ENCODE data around the gene KDM2A.

KDM2A gene

DNA sequence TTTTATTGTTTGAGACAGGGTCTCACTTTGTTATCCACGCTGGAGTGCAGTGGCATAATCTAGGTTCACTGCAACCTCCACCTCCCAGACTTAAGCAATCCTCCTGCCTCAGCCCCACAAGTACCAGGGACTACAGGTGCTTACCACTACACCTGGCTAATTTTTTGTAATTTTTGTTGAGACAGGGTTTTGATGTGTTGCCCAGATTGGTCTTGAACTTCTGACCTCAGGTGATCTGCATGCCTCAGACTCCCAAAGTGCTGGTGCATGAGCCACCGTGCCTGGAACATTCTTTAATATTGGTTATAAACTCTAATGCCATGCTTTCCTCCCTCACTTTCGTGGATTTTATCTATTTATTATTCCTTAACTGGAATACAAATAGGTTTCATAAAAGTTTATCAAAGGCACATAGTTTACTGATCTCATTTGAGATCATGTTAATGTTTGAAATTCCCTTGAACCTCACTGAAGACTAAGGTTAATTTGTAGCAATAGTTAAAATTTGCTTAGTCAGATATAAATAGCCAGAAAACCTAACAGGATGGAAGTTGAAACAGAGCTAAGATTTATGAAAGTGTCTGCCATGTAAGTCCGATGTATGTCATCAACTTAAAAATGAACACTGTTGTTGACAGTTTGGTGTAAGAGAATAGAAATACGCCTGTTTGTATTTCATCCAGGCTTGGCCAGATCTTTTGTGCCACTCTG lies 27.6 kb downstream of the KDM2A start:
- DNase-seq (ENCODE audit: low read depth): no peak
- no peak for TF ChIP-seq MAX (IDR thresholded peaks at IDR 0.05; ENCODE audit: low read depth, low read length)
- TF ChIP-seq CTCF (IDR thresholded peaks at IDR 0.05; ENCODE audit: low read depth, low read length): no peak
- TF ChIP-seq POLR2A (IDR thresholded peaks at IDR 0.05; ENCODE audit: extremely low read depth, insufficient read length): no peak
- TF ChIP-seq MYC (IDR thresholded peaks at IDR 0.05; ENCODE audit: low read depth, low read length): no peak
- H3K4me3 ChIP-seq (ENCODE audit: low read depth, low read length): no peak overlapping the region

GRCh38 chr11:67153971-67154370 lies 34.9 kb downstream of the KDM2A start:
- DNase-seq (ENCODE audit: low read depth): no peak
- TF ChIP-seq MYC (IDR thresholded peaks at IDR 0.05; ENCODE audit: low read depth, low read length) (no peak), MAX (IDR thresholded peaks at IDR 0.05; ENCODE audit: low read depth, low read length) (no peak), POLR2A (IDR thresholded peaks at IDR 0.05; ENCODE audit: extremely low read depth, insufficient read length) (no peak), CTCF (IDR thresholded peaks at IDR 0.05; ENCODE audit: low read depth, low read length) (no peak)
- H3K4me3 ChIP-seq (ENCODE audit: low read depth, low read length): no peak overlapping the region

DNA sequence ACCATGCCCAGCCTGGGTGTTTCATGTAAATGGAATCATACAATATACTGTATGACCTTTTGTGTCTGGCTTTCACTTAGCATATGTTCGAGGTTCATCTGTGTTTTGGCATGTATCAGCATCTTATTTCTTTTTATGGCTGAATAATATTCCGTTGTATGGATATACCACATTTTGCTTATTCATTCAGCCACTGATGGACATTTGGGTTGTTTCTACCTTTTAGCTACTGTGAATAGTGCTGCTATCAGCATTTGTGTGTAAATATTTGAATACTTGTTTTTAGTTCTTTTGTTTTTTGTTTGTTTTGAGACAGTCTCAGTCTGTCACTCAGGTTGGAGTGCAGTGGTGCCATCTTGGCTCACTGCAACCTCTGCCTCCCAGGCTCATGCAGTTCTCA lies 35.7 kb downstream of the KDM2A start:
- DNase-seq (ENCODE audit: low read depth): no peak
- TF ChIP-seq CTCF (IDR thresholded peaks at IDR 0.05; ENCODE audit: low read depth, low read length) (no peak), POLR2A (IDR thresholded peaks at IDR 0.05; ENCODE audit: extremely low read depth, insufficient read length) (no peak), MAX (IDR thresholded peaks at IDR 0.05; ENCODE audit: low read depth, low read length) (no peak)
- no peak overlapping the region for H3K4me3 ChIP-seq (ENCODE audit: low read depth, low read length)

- no peak for TF ChIP-seq MYC (IDR thresholded peaks at IDR 0.05; ENCODE audit: low read depth, low read length)
- no peak for TF ChIP-seq CTCF (IDR thresholded peaks at IDR 0.05; ENCODE audit: low read depth, low read length)
- TF ChIP-seq POLR2A (IDR thresholded peaks at IDR 0.05; ENCODE audit: extremely low read depth, insufficient read length): no peak
- TF ChIP-seq MAX (IDR thresholded peaks at IDR 0.05; ENCODE audit: low read depth, low read length): no peak
- DNase-seq (ENCODE audit: low read depth): no peak
- H3K4me3 ChIP-seq (ENCODE audit: low read depth, low read length): no peak overlapping the region
Measured at GRCh38 chr11:67157691-67158090, 38.6 kb downstream of the KDM2A start.

GRCh38 chr11:67158221-67158620 lies 39.2 kb downstream of the KDM2A start:
- no peak overlapping the region for H3K4me3 ChIP-seq (ENCODE audit: low read depth, low read length)
- no peak for TF ChIP-seq MYC (IDR thresholded peaks at IDR 0.05; ENCODE audit: low read depth, low read length)
- no peak for TF ChIP-seq MAX (IDR thresholded peaks at IDR 0.05; ENCODE audit: low read depth, low read length)
- TF ChIP-seq CTCF (IDR thresholded peaks at IDR 0.05; ENCODE audit: low read depth, low read length): no peak
- no peak for TF ChIP-seq POLR2A (IDR thresholded peaks at IDR 0.05; ENCODE audit: extremely low read depth, insufficient read length)
- no peak for DNase-seq (ENCODE audit: low read depth)

All from NB4 (cell line).